IMR-90 (cell line): Measurements from ENCODE around the gene COPZ1. TPM values are rescaled to one million over a fixed set of nuclear protein-coding genes. Genes with fewer than 3 reads are reported as not detected.
"Not testable (repeated sequence)": the region's sequence is repeated elsewhere in the genome, so short reads cannot be mapped to it uniquely, and the experiment has no call there.

Source experiments
- ATAC-seq: fragments of 200-7000 bp; cut with Tn5 transposase; 2 replicates; pipeline ENCODE4 v1.9.1; 2020; ENCODE audit warnings: low read depth, mild to moderate bottlenecking, moderate library complexity
- BruUV-seq: library from RNA; stranded (reverse); fragments of 400-500 nt; replicated peaks from 2 replicates; lab custom pipeline; 2021; lab: Mats Ljungman, UMichigan
- CTCF ChIA-PET: fragments of 300-600 bp; formaldehyde crosslinking; extraction: SDS; loops from one replicate; lab custom pipeline; 2021; ENCODE audit warnings: antibody characterized with exemption; lab: Yijun Ruan, JAX
- POLR2A ChIA-PET: fragments of 300-600 bp; sonication (Branson Sonifier 250); formaldehyde crosslinking; loops from one replicate; lab custom pipeline; 2022; ENCODE audit warnings: antibody characterized with exemption; ENCODE audit not compliant: unreplicated experiment; lab: Charles Lee
- DNase-seq: peaks from one replicate; pipeline ENCODE4 v3.0.0; 2013
- H2AFZ ChIP-seq: replicated peaks from 2 replicates; pipeline ENCODE3; 2013; ENCODE audit warnings: low read length, mild to moderate bottlenecking; ENCODE audit not compliant: poor library complexity
- H2AK5ac ChIP-seq: 2 replicates; pipeline ENCODE4 v1.6.1; 2013; ENCODE audit warnings: low read depth, low read length, inconsistent platforms
- H2AK9ac ChIP-seq: replicated peaks from 2 replicates; pipeline ENCODE3; 2013; ENCODE audit warnings: mild to moderate bottlenecking, low read depth, low read length, moderate library complexity; ENCODE audit not compliant: poor library complexity
- H2BK120ac ChIP-seq: 2 replicates; pipeline ENCODE4 v1.6.1; 2013; ENCODE audit warnings: low read depth, low read length, inconsistent platforms
- H2BK15ac ChIP-seq: 3 replicates; pipeline ENCODE4 v1.6.1; 2013; ENCODE audit warnings: low read depth, low read length, inconsistent platforms
- H2BK20ac ChIP-seq: 2 replicates; pipeline ENCODE4 v1.6.1; 2013; ENCODE audit warnings: low read depth, mild to moderate bottlenecking, inconsistent platforms, low read length, moderate library complexity
- H2BK5ac ChIP-seq: 2 replicates; pipeline ENCODE4 v1.6.1; 2013; ENCODE audit warnings: mild to moderate bottlenecking, low read depth, low read length, inconsistent platforms; ENCODE audit not compliant: poor library complexity, severe bottlenecking
- H3K14ac ChIP-seq: replicated peaks from 2 replicates; pipeline ENCODE4 v1.6.1; 2013; ENCODE audit warnings: low read depth, low read length, inconsistent platforms
- H3K18ac ChIP-seq: 2 replicates; pipeline ENCODE4 v1.6.1; 2013; ENCODE audit warnings: low read depth, low read length, control low read depth
- H3K23ac ChIP-seq: 2 replicates; pipeline ENCODE4 v1.6.1; 2013; ENCODE audit warnings: low read depth, low read length, inconsistent platforms
- H3K27ac ChIP-seq: 2 replicates; pipeline ENCODE4 v1.5.1; 2013; ENCODE audit warnings: mild to moderate bottlenecking, control low read depth, low read length; ENCODE audit not compliant: insufficient read depth
- H3K27me3 ChIP-seq: 2 replicates; pipeline ENCODE4 v1.6.1; 2013; ENCODE audit warnings: low read length; ENCODE audit not compliant: control insufficient read depth, insufficient read depth
- H3K36me3 ChIP-seq: 2 replicates; pipeline ENCODE4 v1.6.1; 2013; ENCODE audit warnings: low read length, mixed read lengths; ENCODE audit not compliant: control insufficient read depth, insufficient read depth
- H3K4ac ChIP-seq: 2 replicates; pipeline ENCODE4 v1.6.1; 2013; ENCODE audit warnings: low read depth, low read length, inconsistent platforms
- H3K4me1 ChIP-seq: 2 replicates; pipeline ENCODE4 v1.6.1; 2013; ENCODE audit warnings: low read length, mixed read lengths; ENCODE audit not compliant: control insufficient read depth, insufficient read depth
- H3K4me2 ChIP-seq: 2 replicates; pipeline ENCODE4 v1.6.1; 2013; ENCODE audit warnings: low read depth, mild to moderate bottlenecking, control low read depth, low read length, moderate library complexity
- H3K4me3 ChIP-seq: 2 replicates; pipeline ENCODE4 v1.5.1; 2013; ENCODE audit warnings: low read depth, mild to moderate bottlenecking, control low read depth, low read length, moderate library complexity; ENCODE audit not compliant: insufficient read depth
- H3K56ac ChIP-seq: 2 replicates; pipeline ENCODE4 v1.6.1; 2013; ENCODE audit warnings: low read length, inconsistent platforms; ENCODE audit not compliant: insufficient read depth; ENCODE audit errors: extremely low read depth
- H3K79me1 ChIP-seq, 2 experiments: 2 replicates each; pipeline ENCODE4 v1.6.1; 2013; ENCODE audit warnings: low read length in 2 of 2, inconsistent platforms in 1 of 2, low read depth in 1 of 2
- H3K9ac ChIP-seq: 2 replicates; pipeline ENCODE4 v1.6.1; 2013; ENCODE audit warnings: low read depth, low read length, control low read depth
- H3K9me1 ChIP-seq: 2 replicates; pipeline ENCODE4 v1.6.1; 2013; ENCODE audit warnings: low read length, inconsistent platforms; ENCODE audit not compliant: insufficient read depth
- H3K9me3 ChIP-seq: 2 replicates; pipeline ENCODE4 v1.6.1; 2013; ENCODE audit warnings: low read length; ENCODE audit not compliant: control insufficient read depth, insufficient read depth
- H4K20me1 ChIP-seq: 2 replicates; pipeline ENCODE4 v1.6.1; 2013; ENCODE audit warnings: low read length, inconsistent platforms; ENCODE audit not compliant: insufficient read depth
- H4K5ac ChIP-seq: 2 replicates; pipeline ENCODE4 v1.6.1; 2013; ENCODE audit warnings: mild to moderate bottlenecking, low read depth, low read length, control low read depth
- H4K8ac ChIP-seq, 2 experiments: 2 replicates each; pipeline ENCODE4 v1.6.1; 2013; ENCODE audit warnings: low read depth in 2 of 2, low read length in 2 of 2, control low read depth in 1 of 2, inconsistent platforms in 1 of 2
- H4K91ac ChIP-seq: 2 replicates; pipeline ENCODE4 v1.6.1; 2013; ENCODE audit warnings: low read depth, low read length, inconsistent platforms; ENCODE audit not compliant: insufficient read depth
- WGBS, 2 experiments: methylation state at CpG; one replicate each; pipeline versions ENCODE4 v1.1.5 to v1.1.7; 2013; ENCODE audit warnings: missing lambda C conversion rate in 2 of 2; ENCODE audit not compliant: insufficient read length in 1 of 2; ENCODE audit errors: extremely low coverage in 2 of 2; 5-methylcytosine and 5-hydroxymethylcytosine counted together
- dilution Hi-C: fragments of 300-500 bp; cut with HindIII; formaldehyde crosslinking; loops from one replicate; pipeline ENCODE4 v1.14.3; 2018; ENCODE audit warnings: low sequenced_read_pairs; ENCODE audit not compliant: unreplicated experiment
- in situ Hi-C: fragments of 300-500 bp; cut with MboI; formaldehyde crosslinking; loops from 3 replicates; pipeline ENCODE4 v1.14.3; 2019; ENCODE audit warnings: low sequenced_read_pairs, inconsistent platforms, mixed read lengths
- intact Hi-C: fragments of 100-400 bp; cut with micrococcal nuclease; formaldehyde crosslinking; loops from 2 replicates; pipeline ENCODE4 v1.10.0; 2022
- polyA plus RNA-seq, 3 experiments: library from polyadenylated mRNA; depleted of rRNA; stranded (reverse); fragments of >200 nt; gene quantifications; 2 replicates each; pipeline ENCODE4 v1.2.3, GENCODE V29; 2012; ENCODE audit warnings: low replicate concordance in 1 of 3
- total RNA-seq: library from RNA; depleted of rRNA; stranded (reverse); fragments of >200 nt; gene quantifications from 2 replicates; pipeline ENCODE4 v1.2.3, GENCODE V29; 2012

The COPZ1 gene
- total and polyA plus RNA-seq, 2 of the 4 experiments (the other 2 are of a cell fraction), result 187 to 382 TPM

DNA sequence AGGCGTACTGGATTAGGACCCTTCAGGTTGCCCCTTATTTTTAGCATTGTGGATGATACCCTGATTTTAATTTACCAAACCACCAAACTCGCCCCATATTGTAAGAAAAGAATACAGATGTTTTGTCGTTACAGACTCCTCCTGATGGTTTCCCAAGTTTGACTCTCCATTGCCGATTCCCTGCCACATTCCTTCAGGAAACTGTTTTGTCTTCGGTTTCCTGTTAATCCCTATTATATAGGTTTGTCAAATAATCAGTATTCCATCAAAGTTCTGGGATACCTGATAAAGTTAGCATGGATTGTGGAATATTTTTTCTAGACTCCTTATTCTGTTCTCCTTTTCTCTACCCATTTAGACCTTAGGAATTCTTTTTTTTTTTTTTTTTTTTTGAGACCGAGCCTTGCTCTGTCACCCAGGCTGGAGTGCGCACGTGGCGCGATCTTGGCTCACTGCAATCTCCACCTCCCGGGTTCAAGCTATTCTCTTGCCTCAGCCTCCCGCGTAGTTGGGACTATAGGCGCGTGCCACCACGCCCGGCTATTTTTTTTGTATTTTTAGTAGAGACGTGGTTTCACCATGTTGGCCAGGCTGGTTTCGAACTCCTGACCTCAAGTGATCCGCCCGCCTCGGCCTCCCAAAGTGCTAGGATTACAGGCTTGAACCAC is 645 bp downstream of the COPZ1 start:
- not testable (repeated sequence) for H2BK20ac ChIP-seq
- intact Hi-C loops, result loop anchor here (1.0 kb wide), 1 partner anchor 45 kb away; the partner anchor contains the start of genes CBX5 and HNRNPA1

More for the DNA sequence above, 645 bp downstream of the COPZ1 start:
- H3K56ac ChIP-seq, result peak overlapping the region; percentile 95
- WGBS, 2 experiments, result no CpG with 5 or more reads among the region's 22 CpGs
- peak overlapping the region; percentile 86 for H4K91ac ChIP-seq
- H3K27ac ChIP-seq, result peak overlapping the region; percentile 95
- H3K9me3 ChIP-seq, H3K36me3 ChIP-seq, H3K4me1 ChIP-seq, dilution Hi-C loops, H3K27me3 ChIP-seq, DNase-seq, H3K9me1 ChIP-seq, in situ Hi-C loops, ATAC-seq, H4K20me1 ChIP-seq: not testable (repeated sequence)
- H2AFZ ChIP-seq, result peak overlapping the region; percentile 90
- ChIA-PET POLR2A (interaction anchor here (0.5 to 1.4 kb wide), 6 partner anchors 12 to 441 kb away, joined by 3 to 7 read pairs (median 4); no protein-coding TSS in a partner anchor), CTCF (interaction anchor here (0.7 to 2.5 kb wide), 13 partner anchors 9 to 105 kb away, joined by 3 to 16 read pairs (median 3); no protein-coding TSS in a partner anchor)
- peak overlapping the region; percentile 96 for H3K23ac ChIP-seq
- H2AK9ac ChIP-seq, result peak overlapping the region; percentile 97
- peak overlapping the region; percentile 92 for H2BK5ac ChIP-seq
- peak overlapping the region; percentile 74 for H3K18ac ChIP-seq
- H3K79me1 ChIP-seq, result peaks cover 10 to 38% of the 10 kb centered on the region in 2 experiments; a peak in 3 of 4 replicates
- TSS peak; percentile 89 for BruUV-seq
- H4K5ac ChIP-seq, result peak overlapping the region; percentile 95
- H3K9ac ChIP-seq, result peak overlapping the region; percentile 98
- peak overlapping the region; percentile 31; the same call in 1 of the 3 replicates for H2BK15ac ChIP-seq
- peak overlapping the region; percentile 93 for H2AK5ac ChIP-seq
- H4K8ac ChIP-seq, result peak overlapping the region; percentile 84 to 99
- H2BK120ac ChIP-seq, result peak overlapping the region; percentile 53; the same call in 1 of the 2 replicates
- peak overlapping the region; percentile 77 for H3K4me2 ChIP-seq
- H3K14ac ChIP-seq, result peak overlapping the region; percentile 98
- peak overlapping the region; percentile 96 for H3K4ac ChIP-seq
- peak overlapping the region; percentile 78 for H3K4me3 ChIP-seq
